ENCODE results near the gene SNX24.
"Not testable (repeated sequence)": the region's sequence is repeated elsewhere in the genome, so short reads cannot be mapped to it uniquely, and the experiment has no call there.

The SNX24 gene

GRCh38 chr5:122874179-122874875 is 28.9 kb downstream of the SNX24 start:
- no peak for DNase-seq

GRCh38 chr5:122877518-122877917 is 32.1 kb downstream of the SNX24 start:
- no peak for DNase-seq

GRCh38 chr5:122879076-122879475 is 33.7 kb downstream of the SNX24 start:
- no peak for DNase-seq

GRCh38 chr5:122880170-122880689 is 34.8 kb downstream of the SNX24 start:
- DNase-seq: no peak

- no peak for DNase-seq
These were observed 35.3 kb downstream of the SNX24 start for GRCh38 chr5:122880749-122881148.

GRCh38 chr5:122882831-122883230 is 37.4 kb downstream of the SNX24 start:
- no peak for DNase-seq

GRCh38 chr5:122885045-122885517 is 39.7 kb downstream of the SNX24 start:
- no peak for DNase-seq

GRCh38 chr5:122885891-122886290 is 40.5 kb downstream of the SNX24 start:
- no peak for DNase-seq

- DNase-seq: no peak
These were observed 49.7 kb downstream of the SNX24 start for GRCh38 chr5:122895141-122895540.

- no peak for DNase-seq
These were observed 51.3 kb downstream of the SNX24 start for GRCh38 chr5:122896598-122897282.

GRCh38 chr5:122897283-122897602 is 51.8 kb downstream of the SNX24 start:
- no peak for DNase-seq

- DNase-seq: no peak
These were observed 55.9 kb downstream of the SNX24 start for GRCh38 chr5:122901346-122901745.

GRCh38 chr5:122902263-122902662 is 56.9 kb downstream of the SNX24 start:
- no peak for DNase-seq

- DNase-seq: no peak
These were observed 61.4 kb downstream of the SNX24 start for GRCh38 chr5:122906768-122907167.

- DNase-seq: no peak
These were observed 61.9 kb downstream of the SNX24 start for GRCh38 chr5:122907276-122907675.

GRCh38 chr5:122908108-122908507 is 62.7 kb downstream of the SNX24 start:
- no peak for DNase-seq

- no peak for DNase-seq
These were observed 63.2 kb downstream of the SNX24 start for GRCh38 chr5:122908662-122909061.

GRCh38 chr5:122909470-122910100 is 64.2 kb downstream of the SNX24 start:
- DNase-seq: no peak

- DNase-seq: not testable (repeated sequence)
These were observed 68.0 kb downstream of the SNX24 start for GRCh38 chr5:122913436-122913835.

- no peak for DNase-seq
These were observed 70.5 kb downstream of the SNX24 start for GRCh38 chr5:122915717-122916461.

GRCh38 chr5:122916490-122916889 is 71.1 kb downstream of the SNX24 start:
- DNase-seq: no peak

- no peak for DNase-seq
These were observed 74.6 kb downstream of the SNX24 start for GRCh38 chr5:122919969-122920368.

- DNase-seq: no peak
These were observed 76.4 kb downstream of the SNX24 start for GRCh38 chr5:122921826-122922225.

All from KG1 (cell line).